C4-2B (cell line): Measurements from ENCODE around the gene TIPARP.

Experiments
- H3K27ac ChIP-seq: fragments of 450-650 bp; 2 replicates; pipeline ENCODE4 v1.5.1; 2017
- CTCF ChIP-seq: fragments of 450-650 bp; conservative IDR thresholded peaks from 2 replicates; pipeline ENCODE4 v1.5.1; 2017; ENCODE audit warnings: mild to moderate bottlenecking
- ZFX ChIP-seq: fragments of 450-650 bp; IDR thresholded peaks from 2 replicates; pipeline ENCODE4 v1.6.1; 2017

The TIPARP gene, protein sequence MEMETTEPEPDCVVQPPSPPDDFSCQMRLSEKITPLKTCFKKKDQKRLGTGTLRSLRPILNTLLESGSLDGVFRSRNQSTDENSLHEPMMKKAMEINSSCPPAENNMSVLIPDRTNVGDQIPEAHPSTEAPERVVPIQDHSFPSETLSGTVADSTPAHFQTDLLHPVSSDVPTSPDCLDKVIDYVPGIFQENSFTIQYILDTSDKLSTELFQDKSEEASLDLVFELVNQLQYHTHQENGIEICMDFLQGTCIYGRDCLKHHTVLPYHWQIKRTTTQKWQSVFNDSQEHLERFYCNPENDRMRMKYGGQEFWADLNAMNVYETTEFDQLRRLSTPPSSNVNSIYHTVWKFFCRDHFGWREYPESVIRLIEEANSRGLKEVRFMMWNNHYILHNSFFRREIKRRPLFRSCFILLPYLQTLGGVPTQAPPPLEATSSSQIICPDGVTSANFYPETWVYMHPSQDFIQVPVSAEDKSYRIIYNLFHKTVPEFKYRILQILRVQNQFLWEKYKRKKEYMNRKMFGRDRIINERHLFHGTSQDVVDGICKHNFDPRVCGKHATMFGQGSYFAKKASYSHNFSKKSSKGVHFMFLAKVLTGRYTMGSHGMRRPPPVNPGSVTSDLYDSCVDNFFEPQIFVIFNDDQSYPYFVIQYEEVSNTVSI

GRCh38 chr3:156674046-156674910 is at the start of gene TIPARP:
TSS of gene TIPARP (plus strand) at chr3:156674590. CDS start at chr3:156677698, 3,108 bp downstream.
- peak within 1 kb of the TSS; percentile 77 for H3K27ac ChIP-seq

DNA sequence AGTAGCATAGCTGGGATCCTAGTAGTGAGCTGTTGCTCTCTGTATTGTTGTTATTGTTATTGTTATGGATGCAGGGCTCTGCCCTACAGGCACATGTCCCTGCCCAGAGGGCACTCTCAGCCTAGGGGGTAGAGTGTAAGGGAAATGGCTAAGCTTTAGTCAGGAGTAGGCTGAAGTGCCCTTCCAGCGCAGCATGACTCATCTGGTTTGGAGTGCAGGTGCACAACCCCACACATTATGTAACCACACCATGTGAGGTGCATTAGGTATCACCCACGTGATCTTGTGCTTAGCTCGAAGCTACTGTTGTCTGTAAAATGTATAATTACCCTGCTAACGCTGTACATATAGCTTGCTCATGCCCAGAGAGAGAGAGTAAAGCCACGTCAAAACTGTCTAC is 48.3 kb upstream of the TIPARP start:
- TF ChIP-seq CTCF (no peak), ZFX (no peak)
- no peak overlapping the region for H3K27ac ChIP-seq

More at GRCh38 chr3:156674046-156674910, at the start of gene TIPARP:
- TF ChIP-seq ZFX (no peak), CTCF (peak; percentile 97)

- TF ChIP-seq ZFX (no peak), CTCF (no peak)
- H3K27ac ChIP-seq = no peak overlapping the region
These were observed 46.3 kb upstream of the TIPARP start for GRCh38 chr3:156627946-156628569.

DNA sequence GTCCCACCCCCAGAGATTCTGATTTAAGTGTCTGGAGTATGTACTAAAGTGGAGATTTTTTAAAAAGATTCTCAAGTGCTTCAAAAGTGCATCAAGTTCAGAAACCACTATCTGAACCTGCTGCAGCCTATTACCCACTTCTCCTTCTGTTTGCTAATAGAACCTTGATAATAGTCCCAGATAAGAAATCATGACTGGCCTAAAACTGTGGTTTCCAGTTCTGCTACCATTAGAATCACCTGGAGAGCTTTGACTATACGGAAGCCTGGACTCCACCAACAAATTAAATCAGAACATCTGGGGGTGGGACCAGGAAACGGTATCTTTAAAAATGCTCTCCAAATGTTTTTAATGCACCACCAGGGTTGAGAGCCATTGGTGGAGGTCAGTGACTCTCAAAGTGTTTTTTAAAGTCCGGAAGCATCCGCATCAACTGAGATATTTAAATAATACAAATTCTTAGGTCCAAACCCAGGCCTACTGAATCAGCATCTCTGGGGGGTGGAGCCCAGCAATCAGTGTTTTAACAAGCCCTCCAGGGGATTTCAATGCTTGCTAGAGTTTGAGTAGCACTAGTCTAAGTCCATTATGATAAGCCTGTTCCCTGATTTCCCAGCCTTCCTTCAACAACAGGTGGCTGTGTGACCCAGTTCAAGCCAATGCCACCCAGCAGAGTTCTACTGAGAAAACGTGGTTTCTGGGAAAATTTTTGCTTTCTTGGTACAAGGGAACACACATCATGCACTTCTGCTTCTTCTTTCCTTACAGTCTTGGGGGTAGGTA is 45.4 kb upstream of the TIPARP start:
- TF ChIP-seq ZFX (no peak), CTCF (no peak)
- no peak overlapping the region for H3K27ac ChIP-seq

DNA sequence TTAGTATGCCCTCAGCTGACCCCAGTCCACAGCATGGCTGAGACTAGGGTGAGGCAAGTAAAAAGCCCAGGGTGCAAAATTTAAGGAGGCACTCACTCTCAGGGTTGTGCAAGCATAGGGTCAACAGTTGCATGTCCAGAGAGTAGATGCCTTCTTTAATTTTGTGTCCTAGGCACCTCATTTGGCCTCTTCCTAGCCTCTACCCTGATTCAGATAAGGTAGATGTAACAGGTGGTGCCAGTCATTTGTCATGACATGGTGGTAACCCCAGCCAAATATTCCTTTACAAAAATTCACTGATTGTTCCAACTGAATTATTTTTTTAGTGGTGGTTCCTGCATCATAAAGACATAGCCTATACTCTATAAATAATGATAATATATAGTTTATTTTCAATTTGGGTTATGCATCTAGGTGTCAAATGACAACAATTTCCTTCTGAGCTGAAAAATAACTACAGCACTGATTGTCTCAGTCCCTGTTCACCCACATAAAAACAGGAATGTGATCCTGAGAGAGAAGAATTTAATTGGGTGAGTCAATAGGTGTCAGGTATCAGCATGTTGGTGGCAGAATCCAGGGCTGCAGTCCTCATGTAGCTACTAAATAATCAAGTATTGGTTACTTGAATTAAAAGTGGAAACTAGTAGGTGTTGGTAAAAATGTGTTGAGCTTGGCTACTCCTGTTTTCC is 44.2 kb upstream of the TIPARP start:
- H3K27ac ChIP-seq = no peak overlapping the region
- TF ChIP-seq ZFX (no peak), CTCF (no peak)

- no peak overlapping the region for H3K27ac ChIP-seq
- TF ChIP-seq CTCF = no peak
These were observed 43.7 kb upstream of the TIPARP start for GRCh38 chr3:156630773-156631093.
